Measurements from ENCODE around the gene ROBO3. TPM values are rescaled to one million over a fixed set of nuclear protein-coding genes. Genes with fewer than 3 reads are reported as not detected.

Gene ROBO3
- total and polyA plus RNA-seq, 2 of the 8 experiments (the other 6 are each of a cell fraction or from before 2014, with no cell fraction given): 12.1 to 24.6 TPM

GRCh38 chr11:124823512-124824376 lies 41.5 kb upstream of the ROBO3 start:
- no peaks in the 10 kb centered on the region for H3K36me3 ChIP-seq (ENCODE audit: control insufficient read depth in 2 of 4, insufficient read depth in 4 of 4, low read length in 3 of 4)
- H2AFZ ChIP-seq (ENCODE audit: low read length): no peak overlapping the region
- no peak overlapping the region for H4K5ac ChIP-seq (ENCODE audit: insufficient read length, low read depth, low read length)
- no peaks in the 10 kb centered on the region for H3K23me2 ChIP-seq (ENCODE audit: low read depth, low read length)
- POLR2A ChIA-PET (ENCODE audit: partially characterized antibody): no interaction called here
- H3K4me1 ChIP-seq (replicated peaks in 1 of 4; ENCODE audit: control insufficient read depth in 3 of 4, insufficient read depth in 4 of 4, low read length in 3 of 4): peaks cover 0 to 2% (median 0%) of the 10 kb centered on the region in 4 experiments; a peak in 1 of 7 replicates
- no peak overlapping the region for H2AK5ac ChIP-seq (ENCODE audit: low read depth, low read length)
- no peak overlapping the region for H3K14ac ChIP-seq (ENCODE audit: insufficient read length)
- no peak for DNase-seq (ENCODE audit: low read depth in 1 of 2, low spot score in 2 of 2)
- no peaks in the 10 kb centered on the region for H3K9me3 ChIP-seq (ENCODE audit: insufficient read depth in 2 of 2, low read depth in 1 of 2, low read length in 1 of 2)
- no peak overlapping the region for H3K4me2 ChIP-seq (ENCODE audit: insufficient read depth in 1 of 2, low read depth in 2 of 2, low read length in 2 of 2)
- no peak overlapping the region for H4K8ac ChIP-seq (ENCODE audit: extremely low read depth, insufficient read depth, low read length)
- CTCF ChIA-PET (ENCODE audit: partially characterized antibody): interaction anchor here (0.9 to 3.8 kb wide), 4 partner anchors 13 to 103 kb away, joined by 3 to 21 read pairs (median 4); no protein-coding TSS in a partner anchor
- no peak overlapping the region for H2BK5ac ChIP-seq (ENCODE audit: low read depth, low read length)
- H3K4me3 ChIP-seq (ENCODE audit: extremely low read depth in 1 of 4, insufficient read depth in 2 of 4, low read depth in 3 of 4, low read length in 4 of 4): no peak overlapping the region
- no peak overlapping the region for H2BK12ac ChIP-seq (ENCODE audit: low read depth, low read length)
- H3K79me1 ChIP-seq (ENCODE audit: low read depth, low read length): no peaks in the 10 kb centered on the region
- no peak overlapping the region for H3K18ac ChIP-seq (ENCODE audit: extremely low read depth, low read length)
- H3K56ac ChIP-seq (replicated peaks; ENCODE audit: insufficient read length, low read depth, low read length): no peak overlapping the region
- no peak overlapping the region for H3K27ac ChIP-seq (ENCODE audit: low read depth, low read length)
- H2BK20ac ChIP-seq (ENCODE audit: low read length): no peak overlapping the region
- H4K20me1 ChIP-seq (replicated peaks in 1 of 2; ENCODE audit: control insufficient read depth in 1 of 2, insufficient read depth in 2 of 2, low read length in 2 of 2): no peaks in the 10 kb centered on the region
- H4K91ac ChIP-seq (replicated peaks; ENCODE audit: insufficient read length, low read length): no peak overlapping the region
- H3K9ac ChIP-seq (replicated peaks in 1 of 4; ENCODE audit: extremely low read depth in 1 of 4, low read depth in 3 of 4, low read length in 3 of 4): no peak overlapping the region
- FAIRE-seq: no peak
- no peaks in the 10 kb centered on the region; a peak in 1 of 7 replicates for H3K27me3 ChIP-seq (replicated peaks in 1 of 4; ENCODE audit: control insufficient read depth in 3 of 4, extremely low read depth in 1 of 4, insufficient read depth in 3 of 4, low read length in 3 of 4)
- H2BK15ac ChIP-seq (ENCODE audit: low read length): no peak overlapping the region
- H3K79me2 ChIP-seq (ENCODE audit: control insufficient read depth in 1 of 2, insufficient read depth in 2 of 2, low read length in 2 of 2): no peaks in the 10 kb centered on the region
- no peak overlapping the region for H3K4ac ChIP-seq (replicated peaks; ENCODE audit: insufficient read length, low read depth, low read length)
- no peak overlapping the region for H3K23ac ChIP-seq (ENCODE audit: insufficient read length)
- WGBS, 2 experiments (ENCODE audit: extremely low coverage in 1 of 2, insufficient coverage in 1 of 2, insufficient read length in 1 of 2, insufficient replicate concordance in 2 of 2, low coverage in 1 of 2, low lambda C conversion rate in 2 of 2, missing lambda C conversion rate in 1 of 2): 89% methylated on average over 8 of the region's 8 CpGs; no CpG with 5 or more reads in 1 of the 2 experiments
- no peak overlapping the region for H2BK120ac ChIP-seq (replicated peaks; ENCODE audit: low read depth, low read length)
- TF ChIP-seq SP2 (IDR thresholded peaks at IDR 0.05; ENCODE audit: low read length): no peak
- no peak for TF ChIP-seq EZH2 (IDR thresholded peaks at IDR 0.05; ENCODE audit: low read depth, low read length, severe bottlenecking)
- no peak for TF ChIP-seq BRCA1 (IDR thresholded peaks at IDR 0.05; ENCODE audit: low read depth, low read length)
- no peak for TF ChIP-seq CTCF (IDR thresholded peaks at IDR 0.05; ENCODE audit: control extremely low read depth in 1 of 3, insufficient read depth in 1 of 3, low read depth in 1 of 3, low read length in 3 of 3)
- no peak for TF ChIP-seq CBX8 (IDR thresholded peaks at IDR 0.05; ENCODE audit: borderline replicate concordance, low read depth, low read length)
- no peak for TF ChIP-seq RBBP5 (IDR thresholded peaks at IDR 0.05; ENCODE audit: borderline replicate concordance, low read depth, low read length)
- no peak for TF ChIP-seq JUN (IDR thresholded peaks at IDR 0.05; ENCODE audit: low read depth, low read length)
- no peak for TF ChIP-seq TCF12 (IDR thresholded peaks at IDR 0.05; ENCODE audit: low read depth, low read length)
- no peak for TF ChIP-seq TAF1 (IDR thresholded peaks at IDR 0.05; ENCODE audit: low read depth, low read length)
- no peak for TF ChIP-seq GTF2F1 (IDR thresholded peaks at IDR 0.05; ENCODE audit: borderline replicate concordance, low read depth, low read length)

All from H1 (cell line).